GM18519 (cell line): ENCODE data around the gene ADRA2C.

Experiments used
- ATAC-seq: cut with Tn5 transposase; IDR thresholded peaks from one replicate; pipeline ENCODE4 v1.9.1; 2021; ENCODE audit warnings: mild to moderate bottlenecking, moderate library complexity; ENCODE audit not compliant: unreplicated experiment, low FRiP score

ADRA2C gene

GRCh38 chr4:3756343-3757059, 9.7 kb upstream of the ADRA2C start:
- ATAC-seq: no peak

- ATAC-seq: no peak
Observed at GRCh38 chr4:3759236-3759635, 6.9 kb upstream of the ADRA2C start.

- ATAC-seq: no peak
Observed at GRCh38 chr4:3760346-3760745, 5.8 kb upstream of the ADRA2C start.

GRCh38 chr4:3760841-3761240, 5.3 kb upstream of the ADRA2C start:
- no peak for ATAC-seq

- no peak for ATAC-seq
Observed at GRCh38 chr4:3762264-3762663, 3.9 kb upstream of the ADRA2C start.

GRCh38 chr4:3762753-3763549, 3.2 kb upstream of the ADRA2C start:
- ATAC-seq: no peak

GRCh38 chr4:3765271-3766035, 732 bp upstream of the ADRA2C start:
- ATAC-seq: no peak

- no peak for ATAC-seq
Observed at GRCh38 chr4:3766785-3767569, 792 bp downstream of the ADRA2C start.

- ATAC-seq: no peak
Observed at GRCh38 chr4:3767570-3768288, 1.5 kb downstream of the ADRA2C start.

GRCh38 chr4:3768842-3769641, 2.9 kb downstream of the ADRA2C start:
- ATAC-seq: no peak

GRCh38 chr4:3769642-3770184, 3.5 kb downstream of the ADRA2C start:
- no peak for ATAC-seq

- no peak for ATAC-seq
Observed at GRCh38 chr4:3770323-3771163, 4.4 kb downstream of the ADRA2C start.

GRCh38 chr4:3771164-3771809, 5.1 kb downstream of the ADRA2C start:
- ATAC-seq: no peak

- ATAC-seq: no peak
Observed at GRCh38 chr4:3771939-3772495, 5.8 kb downstream of the ADRA2C start.

- ATAC-seq: no peak
Observed at GRCh38 chr4:3772632-3773031, 6.4 kb downstream of the ADRA2C start.

- no peak for ATAC-seq
Observed at GRCh38 chr4:3773552-3774001, 7.4 kb downstream of the ADRA2C start.
